ENCODE measurements around the gene WDR47. TPM values are rescaled to one million over a fixed set of nuclear protein-coding genes. Genes with fewer than 3 reads are reported as not detected.
"Not testable (repeated sequence)": the region's sequence is repeated elsewhere in the genome, so short reads cannot be mapped to it uniquely, and the experiment has no call there.

WDR47 gene
- total RNA-seq, 2 experiments from 2014 or later = 6.1 to 7.3 TPM

DNA sequence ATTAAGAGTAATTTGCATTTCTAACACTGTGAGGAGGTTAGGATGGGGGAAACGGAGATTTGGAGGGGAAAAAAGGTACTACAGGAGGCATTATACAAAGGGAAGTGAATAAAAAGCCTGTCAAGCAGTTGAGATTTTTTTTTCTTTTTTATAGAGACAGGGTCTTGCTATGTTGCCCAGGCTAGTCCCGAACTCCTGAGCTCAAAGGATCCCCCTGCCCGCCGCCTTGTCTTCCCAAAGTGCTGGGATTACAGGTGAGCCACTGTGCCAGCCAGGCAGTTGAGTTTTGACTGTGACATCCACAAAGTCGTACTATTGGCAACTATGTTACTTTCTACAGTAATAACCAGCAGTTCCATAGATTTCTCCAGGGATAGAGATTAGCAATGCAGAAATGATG lies 81.2 kb downstream of the WDR47 start:
- Mint-ChIP-seq H3K9me3 (no peaks in the 10 kb centered on the region), H3K27me3 (no peaks in the 10 kb centered on the region), H3K27ac (no peak overlapping the region), H3K4me3 (no peak overlapping the region), H3K36me3 (peaks cover 31% of the 10 kb centered on the region), H3K4me1 (peaks cover 46% of the 10 kb centered on the region)
- no peak for DNase-seq

DNA sequence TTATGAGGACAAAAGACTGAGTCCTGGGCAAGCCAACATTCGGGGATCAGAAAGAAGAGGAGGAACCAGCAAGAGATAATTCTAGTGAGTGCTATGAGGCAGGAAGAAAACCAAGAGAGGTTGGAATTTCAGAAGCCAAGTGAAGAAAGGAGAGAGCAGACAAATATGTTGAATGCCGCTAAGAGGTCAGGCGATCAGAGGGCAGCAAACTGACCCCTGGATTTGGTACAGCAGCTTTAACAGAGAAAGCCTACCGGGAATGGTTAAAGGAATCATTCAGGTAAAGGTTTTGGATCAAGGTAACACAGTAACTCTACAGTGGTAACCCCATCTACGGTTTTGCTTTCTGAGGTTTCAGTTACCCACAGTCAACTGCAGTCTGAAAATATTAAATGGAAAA lies 84.0 kb downstream of the WDR47 start:
- H3K9me3 Mint-ChIP-seq = no peaks in the 10 kb centered on the region
- no peak overlapping the region for H3K4me3 Mint-ChIP-seq
- H3K27me3 Mint-ChIP-seq = no peaks in the 10 kb centered on the region
- DNase-seq = no peak
- H3K27ac Mint-ChIP-seq = peak overlapping the region; percentile 44
- peaks cover 44% of the 10 kb centered on the region for H3K4me1 Mint-ChIP-seq
- peaks cover 52% of the 10 kb centered on the region for H3K36me3 Mint-ChIP-seq

DNA sequence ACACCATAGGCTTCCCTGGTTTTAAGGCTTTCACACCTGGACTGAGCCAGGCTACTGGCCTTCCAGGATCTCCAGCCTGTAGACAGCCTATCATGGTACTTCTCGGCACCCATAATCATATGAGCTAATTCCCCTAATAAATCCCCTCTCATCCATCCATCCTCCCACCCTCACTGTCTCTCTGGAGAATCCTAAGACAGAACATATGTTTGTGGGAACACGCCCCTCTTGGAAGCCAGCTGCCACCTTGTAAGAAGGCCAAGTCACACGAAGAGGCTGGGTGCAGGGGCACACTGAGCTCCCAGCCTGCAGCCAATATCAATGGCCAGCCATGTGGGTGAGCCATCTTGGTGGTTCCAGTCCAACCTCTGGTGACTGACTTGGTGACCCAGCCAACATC lies 86.0 kb downstream of the WDR47 start:
- DNase-seq = no peak
- H3K36me3 Mint-ChIP-seq = peaks cover 45% of the 10 kb centered on the region
- H3K4me3 Mint-ChIP-seq = no peak overlapping the region
- no peaks in the 10 kb centered on the region for H3K9me3 Mint-ChIP-seq
- no peak overlapping the region for H3K27ac Mint-ChIP-seq
- H3K27me3 Mint-ChIP-seq = no peaks in the 10 kb centered on the region
- peaks cover 33% of the 10 kb centered on the region for H3K4me1 Mint-ChIP-seq

DNA sequence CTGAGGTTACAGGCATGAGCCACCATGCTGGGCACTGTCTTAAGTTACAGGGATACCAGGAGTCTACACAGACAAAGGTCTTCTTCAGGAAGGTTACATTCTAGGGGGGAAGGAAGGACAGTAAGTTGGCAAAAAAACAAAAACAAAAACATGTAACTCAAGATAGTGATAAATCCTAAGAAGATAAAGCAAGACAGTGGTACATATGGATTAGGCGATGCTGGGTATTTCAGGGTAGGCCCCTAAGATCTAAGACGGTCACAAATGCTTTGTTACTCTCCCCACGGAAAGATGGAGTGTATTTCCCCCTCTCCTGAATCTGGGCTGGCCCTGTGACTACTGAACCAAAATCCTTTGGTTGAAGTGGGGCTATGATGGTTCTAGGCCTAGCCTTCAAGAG lies 86.8 kb downstream of the WDR47 start:
- Mint-ChIP-seq H3K27me3 (no peaks in the 10 kb centered on the region), H3K4me1 (peaks cover 28% of the 10 kb centered on the region), H3K9me3 (no peaks in the 10 kb centered on the region)

GRCh38 chr1:108953452-108953851 lies 88.5 kb downstream of the WDR47 start:
- Mint-ChIP-seq H3K27ac (no peak overlapping the region), H3K36me3 (peaks cover 36% of the 10 kb centered on the region), H3K4me1 (peaks cover 27% of the 10 kb centered on the region), H3K4me3 (no peak overlapping the region), H3K27me3 (no peaks in the 10 kb centered on the region), H3K9me3 (no peaks in the 10 kb centered on the region)
- DNase-seq = no peak

More for the DNA sequence above, 86.8 kb downstream of the WDR47 start:
- Mint-ChIP-seq H3K27ac (no peak overlapping the region), H3K36me3 (peaks cover 39% of the 10 kb centered on the region), H3K4me3 (no peak overlapping the region)
- no peak for DNase-seq

GRCh38 chr1:108951242-108951641 lies 90.7 kb downstream of the WDR47 start:
- no peaks in the 10 kb centered on the region for H3K9me3 Mint-ChIP-seq
- H3K4me1 Mint-ChIP-seq = peaks cover 10% of the 10 kb centered on the region
- H3K27ac Mint-ChIP-seq = no peak overlapping the region
- peaks cover 36% of the 10 kb centered on the region for H3K36me3 Mint-ChIP-seq
- H3K27me3 Mint-ChIP-seq = no peaks in the 10 kb centered on the region
- no peak for DNase-seq
- no peak overlapping the region for H3K4me3 Mint-ChIP-seq

DNA sequence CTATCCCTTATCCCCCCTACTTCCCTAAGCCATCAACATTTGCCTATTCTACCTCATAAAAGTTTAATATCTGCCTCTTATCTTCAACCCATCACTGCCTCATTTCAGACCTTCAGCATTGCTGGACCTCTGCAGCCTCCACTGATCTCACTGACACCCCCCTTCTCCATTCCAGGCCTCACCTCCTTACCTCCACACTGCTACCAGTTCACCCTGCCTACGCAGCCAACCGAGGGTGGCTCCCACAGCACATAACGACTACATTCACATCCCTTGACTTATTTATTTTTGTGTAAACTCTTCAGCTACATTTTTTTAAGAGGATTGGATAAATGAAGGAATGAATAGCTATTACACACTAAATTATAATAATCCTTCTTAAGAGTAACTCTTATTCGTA lies 92.9 kb downstream of the WDR47 start:
- Mint-ChIP-seq H3K4me1 (peaks cover 2% of the 10 kb centered on the region), H3K4me3 (no peak overlapping the region), H3K27me3 (no peaks in the 10 kb centered on the region), H3K9me3 (no peaks in the 10 kb centered on the region), H3K27ac (no peak overlapping the region), H3K36me3 (peaks cover 23% of the 10 kb centered on the region)
- DNase-seq = no peak

GRCh38 chr1:108947871-108948525 lies 93.9 kb downstream of the WDR47 start:
- no peaks in the 10 kb centered on the region for H3K27me3 Mint-ChIP-seq
- peak overlapping the region; percentile 12 for H3K27ac Mint-ChIP-seq
- no peak for DNase-seq
- H3K4me3 Mint-ChIP-seq = no peak overlapping the region
- H3K9me3 Mint-ChIP-seq = no peaks in the 10 kb centered on the region
- H3K36me3 Mint-ChIP-seq = peaks cover 21% of the 10 kb centered on the region
- no peaks in the 10 kb centered on the region for H3K4me1 Mint-ChIP-seq

GRCh38 chr1:108936170-108936569 lies 105.7 kb downstream of the WDR47 start:
- Mint-ChIP-seq H3K27ac (no peak overlapping the region), H3K36me3 (peaks cover 14% of the 10 kb centered on the region), H3K4me1 (peaks cover 3% of the 10 kb centered on the region), H3K9me3 (no peaks in the 10 kb centered on the region), H3K4me3 (no peak overlapping the region), H3K27me3 (no peaks in the 10 kb centered on the region)
- no peak for DNase-seq

- H3K4me1 Mint-ChIP-seq = peaks cover 3% of the 10 kb centered on the region
- no peaks in the 10 kb centered on the region for H3K27me3 Mint-ChIP-seq
- H3K4me3 Mint-ChIP-seq = no peak overlapping the region
- no peak for DNase-seq
- H3K27ac Mint-ChIP-seq = no peak overlapping the region
- H3K36me3 Mint-ChIP-seq = peaks cover 18% of the 10 kb centered on the region
- no peaks in the 10 kb centered on the region for H3K9me3 Mint-ChIP-seq
Observed at GRCh38 chr1:108933944-108934343, 108.0 kb downstream of the WDR47 start.

- not testable (repeated sequence) for DNase-seq, H3K9me3 Mint-ChIP-seq, H3K27me3 Mint-ChIP-seq, H3K4me1 Mint-ChIP-seq, H3K4me3 Mint-ChIP-seq, H3K27ac Mint-ChIP-seq
- H3K36me3 Mint-ChIP-seq = peaks cover 11% of the 10 kb centered on the region
Observed at GRCh38 chr1:108927565-108927964, 114.3 kb downstream of the WDR47 start.

DNA sequence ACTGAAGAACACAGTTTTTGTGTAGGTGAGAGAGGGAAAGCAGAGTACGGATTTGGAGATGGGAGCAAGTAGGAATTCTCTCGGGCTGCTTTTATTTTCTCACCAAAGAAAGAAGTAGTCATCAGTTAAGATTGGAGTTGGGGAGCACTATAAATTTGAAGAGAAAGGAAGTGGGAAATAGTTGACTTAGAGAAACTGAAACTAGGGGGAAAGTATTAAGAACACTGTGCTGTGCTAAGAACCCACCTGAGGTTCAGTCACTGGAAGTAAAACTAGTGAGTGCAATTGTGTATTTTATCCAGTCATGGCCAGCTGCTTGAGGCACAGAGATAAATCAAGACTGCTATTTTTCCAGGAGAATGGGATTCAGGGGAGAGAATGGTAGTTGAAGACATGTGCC lies 116.0 kb downstream of the WDR47 start:
- peaks cover 9% of the 10 kb centered on the region for H3K36me3 Mint-ChIP-seq
- no peaks in the 10 kb centered on the region for H3K4me1 Mint-ChIP-seq
- H3K27ac Mint-ChIP-seq = no peak overlapping the region
- no peak for DNase-seq
- no peaks in the 10 kb centered on the region for H3K27me3 Mint-ChIP-seq
- H3K4me3 Mint-ChIP-seq = no peak overlapping the region
- no peaks in the 10 kb centered on the region for H3K9me3 Mint-ChIP-seq

Other genes starting within 250 kb of the WDR47 start
- gene AKNAD1, start 185.0 kb downstream of the WDR47 start, total RNA-seq = not detected
- 1 to 10 TPM; 4.8 to 6.3 TPM for gene GPSM2, start 165.1 kb downstream of the WDR47 start, total RNA-seq
- 10 to 100 TPM; 15.8 to 17.5 TPM for gene CLCC1, start 78.6 kb downstream of the WDR47 start, total RNA-seq
- 10 to 100 TPM; 32.3 to 34.2 TPM for gene TAF13, start 33.9 kb upstream of the WDR47 start, total RNA-seq
- gene TMEM167B, start 48.7 kb upstream of the WDR47 start, total RNA-seq = 10 to 100 TPM; 26.2 to 26.5 TPM
- 1 to 10 TPM; 6.8 to 7.7 TPM for gene ELAPOR1, start 72.0 kb upstream of the WDR47 start, total RNA-seq
- 100 to 1,000 TPM; 217 to 226 TPM for gene SARS1, start 171.8 kb upstream of the WDR47 start, total RNA-seq
- gene CELSR2, start 207.4 kb upstream of the WDR47 start, total RNA-seq = 1 to 10 TPM; 2.6 TPM
- gene PSRC1, start 241.0 kb upstream of the WDR47 start, total RNA-seq = 10 to 100 TPM; 10.7 to 12.2 TPM